Right lobe of liver (tissue), 6 donors: Measurements from ENCODE around the gene CAMK2B. TPM values are rescaled to one million over a fixed set of nuclear protein-coding genes. Genes with fewer than 3 reads are reported as not detected.

Experiments used
- ATAC-seq, 4 donors: fragments of 200-7000 bp; cut with Tn5 transposase; one replicate each; pipeline ENCODE4 v1.9.1; 2020; ENCODE audit warnings: mild to moderate bottlenecking in 4 of 4, moderate library complexity in 4 of 4
- DNase-seq, 3 donors: peaks; one replicate each; pipeline ENCODE4 v3.0.0-alpha.2; 2020
- H3K27ac ChIP-seq, 3 donors: fragments of 200-600 bp; one replicate each; pipeline ENCODE4 v1.8.0; 2022
- H3K27me3 ChIP-seq, 2 donors: fragments of 200-600 bp; one replicate each; pipeline ENCODE4 v1.8.0; 2022
- H3K36me3 ChIP-seq, 4 donors: fragments of 200-600 bp; sonication (generic) in 1 of 4; one replicate each; pipeline versions ENCODE4 v1.5.1 to v1.8.0; 2017 to 2022; ENCODE audit warnings: control low read depth in 1 of 4
- H3K4me1 ChIP-seq, 4 donors: fragments of 200-600 bp; sonication (generic) in 1 of 4; one replicate each; pipeline versions ENCODE4 v1.5.1 to v1.8.0; 2017 to 2022; ENCODE audit warnings: control low read depth in 1 of 4
- H3K4me3 ChIP-seq, 3 donors: fragments of 200-600 bp; one replicate each; pipeline ENCODE4 v1.8.0; 2022
- H3K9me3 ChIP-seq, 4 donors: fragments of 200-600 bp; sonication (generic) in 1 of 4; one replicate each; pipeline versions ENCODE4 v1.5.1 to v1.8.0; 2017 to 2022; ENCODE audit warnings: control low read depth in 1 of 4
- POLR2A ChIP-seq: fragments of 450-650 bp; IDR thresholded peaks from one replicate; pipeline ENCODE4 v1.6.1; 2017; ENCODE audit warnings: antibody characterized with exemption, mild to moderate bottlenecking
- WGBS: methylation state at CpG from one replicate; pipeline ENCODE4 v1.1.6; 2018; ENCODE audit warnings: low coverage, low lambda C conversion rate; ENCODE audit not compliant: insufficient coverage; ENCODE audit errors: missing lambda C conversion rate; 5-methylcytosine and 5-hydroxymethylcytosine counted together
- intact Hi-C, 2 donors: fragments of 100-400 bp; cut with DNase I; formaldehyde crosslinking; loops; one replicate each; pipeline versions ENCODE4 v1.11.2 to v1.14.1; 2022
- total RNA-seq, 6 experiments: library from RNA; depleted of rRNA in 2 of 6; stranded (reverse); fragments of >200 nt in 2 of 6; fragmentation: NEBNext Ultra II Directional in 3 of 6; extraction: Animal tissue kit (Norgen Biotek cat#: 25700) in 3 of 6; gene quantifications; one replicate each; pipeline versions ENCODE4 v1.1.0 to v1.2.4, GENCODE V29; 2016 to 2023
- TF ChIP-seq, protein P1 (sequence below), 4 donors: fragments of 200-600 bp in 3 of 4; fragments of 450-650 bp in 1 of 4; IDR thresholded peaks; one replicate each; pipeline versions ENCODE4 v1.5.1 to v1.8.0; 2016 to 2022; ENCODE audit warnings: antibody characterized with exemption in 4 of 4, mild to moderate bottlenecking in 2 of 4
- donor health status: DM: no; HTN: yes; CAD: no.
- donor health status: DM: no; HTN: no; CAD: no.
- donor health status: DM: no; HTN: no; CAD: no.
- donor health status: DM: no; HTN: yes; CAD: no.
- donor health status: DM: no; HTN: yes; CAD: no.

The CAMK2B gene
- total RNA-seq, 6 experiments from 2014 or later: 2.1 to 5.1 (median 3.3) TPM

DNA sequence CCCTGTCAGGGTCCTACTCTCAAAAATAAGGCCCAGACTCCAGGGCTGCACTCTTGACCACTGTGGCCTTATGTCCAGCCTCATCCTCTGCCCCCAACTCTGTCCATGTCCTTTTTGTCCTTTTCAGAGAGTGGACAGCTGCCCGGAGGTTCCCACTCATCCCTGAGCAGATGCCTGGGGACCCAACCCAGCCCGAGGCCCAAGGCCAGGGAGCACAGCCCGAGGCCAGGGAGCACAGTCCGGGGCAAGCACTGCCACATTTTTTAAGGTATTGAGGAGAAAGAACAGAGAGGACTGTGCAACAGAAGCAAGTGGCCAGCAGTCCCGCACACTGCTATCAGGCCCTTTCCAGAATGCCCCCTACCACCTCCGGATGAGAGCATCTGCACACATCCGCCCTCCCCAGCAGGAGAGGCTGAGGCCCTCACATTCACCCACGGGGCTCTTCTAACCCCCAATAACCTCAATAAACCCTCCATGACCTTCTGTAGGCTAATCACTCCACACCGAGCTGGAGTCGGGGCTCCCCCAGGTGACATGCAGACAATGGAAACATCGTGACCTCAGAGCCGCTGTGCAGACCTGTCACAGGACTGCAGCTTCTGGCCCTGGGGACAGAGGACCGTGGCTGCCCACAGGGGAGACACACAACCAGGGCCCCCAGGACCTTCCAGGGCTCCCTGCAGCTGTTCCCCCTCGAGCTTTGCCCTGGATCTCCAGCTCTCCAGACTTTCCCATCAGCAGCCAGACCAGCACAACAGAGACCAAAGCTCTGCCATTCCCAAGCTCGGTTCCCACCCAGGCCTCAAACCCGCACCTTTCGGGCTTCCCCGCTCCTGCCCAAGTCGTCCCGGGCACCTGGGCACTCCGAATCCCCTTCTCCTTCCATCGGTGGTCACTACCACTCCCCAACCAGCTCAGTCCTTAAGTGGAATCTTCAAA is 51.4 kb downstream of the CAMK2B start:
- H3K4me3 ChIP-seq: no peak overlapping the region
- TF ChIP-seq, protein P1, sequence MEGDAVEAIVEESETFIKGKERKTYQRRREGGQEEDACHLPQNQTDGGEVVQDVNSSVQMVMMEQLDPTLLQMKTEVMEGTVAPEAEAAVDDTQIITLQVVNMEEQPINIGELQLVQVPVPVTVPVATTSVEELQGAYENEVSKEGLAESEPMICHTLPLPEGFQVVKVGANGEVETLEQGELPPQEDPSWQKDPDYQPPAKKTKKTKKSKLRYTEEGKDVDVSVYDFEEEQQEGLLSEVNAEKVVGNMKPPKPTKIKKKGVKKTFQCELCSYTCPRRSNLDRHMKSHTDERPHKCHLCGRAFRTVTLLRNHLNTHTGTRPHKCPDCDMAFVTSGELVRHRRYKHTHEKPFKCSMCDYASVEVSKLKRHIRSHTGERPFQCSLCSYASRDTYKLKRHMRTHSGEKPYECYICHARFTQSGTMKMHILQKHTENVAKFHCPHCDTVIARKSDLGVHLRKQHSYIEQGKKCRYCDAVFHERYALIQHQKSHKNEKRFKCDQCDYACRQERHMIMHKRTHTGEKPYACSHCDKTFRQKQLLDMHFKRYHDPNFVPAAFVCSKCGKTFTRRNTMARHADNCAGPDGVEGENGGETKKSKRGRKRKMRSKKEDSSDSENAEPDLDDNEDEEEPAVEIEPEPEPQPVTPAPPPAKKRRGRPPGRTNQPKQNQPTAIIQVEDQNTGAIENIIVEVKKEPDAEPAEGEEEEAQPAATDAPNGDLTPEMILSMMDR (IDR thresholded peaks at IDR 0.05): no peak
- no peak for TF ChIP-seq POLR2A
- intact Hi-C loops: no loop called here
- H3K36me3 ChIP-seq: no peaks in the 10 kb centered on the region
- no peak overlapping the region for H3K27ac ChIP-seq
- no peaks in the 10 kb centered on the region for H3K27me3 ChIP-seq
- H3K9me3 ChIP-seq: no peaks in the 10 kb centered on the region
- no peaks in the 10 kb centered on the region for H3K4me1 ChIP-seq
- DNase-seq: peak in 1 of 3 donors; percentile 50
- WGBS: 77% methylated on average over 7 of the region's 22 CpGs
- ATAC-seq: no peak

DNA sequence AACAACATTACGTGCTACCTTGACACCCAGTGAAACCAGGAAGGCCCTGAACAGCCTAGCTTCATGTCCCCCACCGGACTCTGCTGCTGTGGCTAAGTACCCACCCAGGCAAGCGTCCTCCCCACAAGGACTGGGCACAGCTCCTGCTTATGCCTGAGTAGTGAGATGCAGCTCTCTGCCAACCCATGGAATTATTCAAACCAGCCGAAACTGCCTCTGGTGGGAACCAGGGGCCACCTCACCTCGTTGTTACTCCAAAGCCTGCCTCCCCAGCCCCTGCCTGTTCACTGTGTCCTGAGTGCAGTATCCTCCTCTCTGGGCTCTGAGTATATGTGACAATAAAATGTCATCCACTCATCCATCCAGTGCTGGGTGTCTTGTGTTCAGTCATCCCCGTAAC is 52.4 kb downstream of the CAMK2B start:
- TF ChIP-seq, protein P1 (IDR thresholded peaks at IDR 0.05): no peak
- TF ChIP-seq POLR2A: no peak

DNA sequence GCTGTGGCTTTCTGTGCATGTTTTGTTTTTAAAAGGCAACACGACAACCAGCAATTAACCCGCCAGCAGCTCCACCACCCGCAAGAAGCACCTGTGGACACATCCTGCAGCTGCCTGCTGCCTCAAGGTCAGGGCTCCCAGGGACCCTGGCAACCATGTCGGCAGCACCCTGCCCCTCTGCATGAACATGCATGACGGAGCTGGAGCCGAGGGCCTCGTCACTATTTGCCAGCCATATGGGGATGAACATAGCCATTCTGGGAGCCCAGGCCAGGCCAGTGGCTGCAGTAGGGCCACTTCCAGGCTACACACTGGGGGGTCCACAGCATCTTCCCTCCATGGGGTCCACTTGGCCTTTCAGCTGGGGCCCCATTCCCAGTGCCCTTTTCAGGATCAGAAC is 52.9 kb downstream of the CAMK2B start:
- ATAC-seq (no peak), DNase-seq (no peak)
- H3K4me1 ChIP-seq: no peaks in the 10 kb centered on the region
- H3K4me3 ChIP-seq: no peak overlapping the region
- intact Hi-C loops: no loop called here
- TF ChIP-seq POLR2A: no peak
- TF ChIP-seq, protein P1 (IDR thresholded peaks at IDR 0.05): no peak
- no peaks in the 10 kb centered on the region for H3K9me3 ChIP-seq
- H3K36me3 ChIP-seq: no peaks in the 10 kb centered on the region
- WGBS: no CpG with 5 or more reads among the region's 7 CpGs
- H3K27me3 ChIP-seq: no peaks in the 10 kb centered on the region
- H3K27ac ChIP-seq: no peak overlapping the region

More for the DNA sequence above, 52.4 kb downstream of the CAMK2B start:
- 70% methylated on average over 2 of the region's 6 CpGs for WGBS
- H3K36me3 ChIP-seq: no peaks in the 10 kb centered on the region
- no peak overlapping the region for H3K4me3 ChIP-seq
- H3K4me1 ChIP-seq: no peaks in the 10 kb centered on the region
- no peaks in the 10 kb centered on the region for H3K27me3 ChIP-seq
- no peak overlapping the region for H3K27ac ChIP-seq
- intact Hi-C loops: no loop called here
- ATAC-seq (no peak), DNase-seq (no peak)
- H3K9me3 ChIP-seq: no peaks in the 10 kb centered on the region

DNA sequence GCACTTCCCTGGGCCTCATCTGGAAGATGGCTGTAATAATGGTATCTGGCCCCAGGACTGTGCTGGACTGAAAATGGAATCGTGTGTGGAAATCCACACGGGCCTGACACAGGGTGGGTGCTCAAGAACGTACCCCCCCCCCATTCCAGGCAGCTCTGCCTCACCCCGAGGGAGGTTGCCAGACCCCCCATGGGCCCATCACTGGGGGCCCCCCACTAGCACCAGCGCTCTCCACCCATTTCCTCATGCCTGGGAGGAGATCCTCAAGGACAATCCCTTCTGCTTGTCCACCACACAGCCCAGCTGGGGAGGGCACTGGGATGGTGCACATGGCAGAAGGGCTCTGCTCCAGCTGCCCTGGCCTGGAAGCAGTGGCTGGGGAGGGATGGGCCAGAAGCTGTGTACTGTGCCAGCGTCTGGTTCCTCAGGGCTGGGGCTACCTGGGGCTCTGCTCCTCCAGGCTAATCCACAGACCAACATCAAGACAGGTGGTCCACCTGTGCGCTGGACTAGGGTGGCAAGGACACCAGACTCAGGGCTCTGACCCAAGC is 55.4 kb downstream of the CAMK2B start:
- H3K36me3 ChIP-seq: no peaks in the 10 kb centered on the region

More for the DNA sequence above, 55.4 kb downstream of the CAMK2B start:
- no peak for TF ChIP-seq POLR2A
- TF ChIP-seq, protein P1 (IDR thresholded peaks at IDR 0.05): no peak
- H3K9me3 ChIP-seq: no peaks in the 10 kb centered on the region
- no peak overlapping the region for H3K27ac ChIP-seq
- ATAC-seq: no peak
- no peak for DNase-seq
- 80% methylated on average over 1 of the region's 7 CpGs for WGBS
- H3K4me3 ChIP-seq: no peak overlapping the region
- H3K27me3 ChIP-seq: no peaks in the 10 kb centered on the region
- intact Hi-C loops: no loop called here
- H3K4me1 ChIP-seq: no peaks in the 10 kb centered on the region
